Measurements from ENCODE around the gene THRB.

GRCh38 chr3:24420224-24420623 lies 74.4 kb downstream of the THRB start:
- TF ChIP-seq CTCF (IDR thresholded peaks at IDR 0.05) = no peak
- no peak for TF ChIP-seq EP300 (IDR thresholded peaks at IDR 0.05)
- TF ChIP-seq POLR2A (IDR thresholded peaks at IDR 0.05) = no peak
